Stimulated activated CD4-positive, alpha-beta T cell treated with anti-CD3 and anti-CD28 coated beads, Interleukin-1b, Interleukin-23, amount 100 ng/mL, for 24 hours (primary cell): ENCODE data around the gene TMEM179.

Experiments used
- DNase-seq, 4 experiments: peaks; one replicate each; pipeline ENCODE4 v3.0.0-alpha.2; 2020; ENCODE audit warnings: low read depth in 4 of 4, low spot score in 1 of 4

TMEM179 gene

DNA sequence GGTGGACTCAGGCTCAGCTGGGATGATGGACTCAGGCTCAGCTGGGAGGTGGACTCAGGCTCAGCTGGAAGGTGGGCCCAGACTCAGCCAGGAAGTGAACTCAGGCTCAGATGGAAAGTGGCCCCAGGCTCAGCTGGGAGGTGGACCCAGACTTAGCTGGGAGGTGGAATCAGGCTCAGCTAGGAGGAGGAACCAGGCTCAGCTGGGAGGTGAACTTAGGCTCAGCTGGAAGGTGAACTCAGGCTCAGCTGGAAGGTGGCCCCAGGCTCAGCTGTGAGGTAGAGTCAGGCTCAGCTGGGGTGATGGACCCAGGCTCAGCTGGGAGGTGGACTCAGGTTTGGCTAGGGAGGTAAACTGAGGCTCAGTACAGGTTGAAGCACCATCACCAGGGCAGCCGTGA is 46.8 kb downstream of the TMEM179 start:
- no peak for DNase-seq

GRCh38 chr14:104557086-104557485 is 47.5 kb downstream of the TMEM179 start:
- no peak for DNase-seq

GRCh38 chr14:104556256-104557021 is 48.1 kb downstream of the TMEM179 start:
- DNase-seq: no peak

- DNase-seq: no peak
These were observed 48.9 kb downstream of the TMEM179 start for GRCh38 chr14:104555430-104556255.

DNA sequence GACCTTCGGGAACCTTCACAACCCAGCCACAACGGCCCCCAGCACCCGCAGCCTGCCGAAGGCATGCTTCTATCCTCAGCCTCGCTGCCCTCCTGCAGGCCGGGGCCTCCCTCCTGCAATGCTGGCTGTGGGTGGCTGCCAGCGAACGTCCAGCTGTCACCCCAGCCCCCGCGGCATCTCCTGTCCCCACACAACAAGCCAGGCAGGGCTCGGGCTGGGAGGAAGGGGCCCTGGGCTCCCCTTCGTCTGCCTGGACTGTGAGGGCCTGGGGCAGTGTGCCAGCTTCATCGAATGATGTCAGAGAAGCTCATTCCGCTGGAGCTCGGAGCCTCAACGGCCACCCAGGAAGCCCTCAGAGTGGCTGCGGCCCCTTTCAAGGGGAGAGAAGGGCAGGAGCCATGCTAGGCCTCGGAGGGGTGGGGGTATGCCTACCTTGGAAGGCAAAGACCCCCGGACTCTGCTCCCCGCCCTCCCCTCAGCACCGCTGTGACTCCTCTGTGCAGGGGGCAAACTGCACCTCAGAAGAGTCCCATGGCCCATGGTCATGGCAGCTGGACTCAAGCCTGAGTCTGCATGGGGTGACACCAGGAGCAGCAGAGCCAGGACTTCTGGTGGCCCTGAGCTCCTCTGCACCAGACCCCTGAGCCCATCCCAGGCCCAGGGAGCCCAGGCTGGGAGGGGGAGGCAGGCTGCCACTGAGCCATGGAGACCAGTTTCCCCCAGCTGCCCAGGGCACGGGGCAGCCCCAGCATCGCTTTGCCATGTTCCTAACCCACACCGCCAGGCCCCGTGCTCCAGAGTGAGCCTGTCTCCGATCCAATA is 49.8 kb downstream of the TMEM179 start:
- no peak for DNase-seq

GRCh38 chr14:104554088-104554607 is 50.4 kb downstream of the TMEM179 start:
- DNase-seq: no peak

GRCh38 chr14:104553166-104554087 is 51.1 kb downstream of the TMEM179 start:
- DNase-seq: no peak

GRCh38 chr14:104552738-104553125 is 51.8 kb downstream of the TMEM179 start:
- no peak for DNase-seq

DNA sequence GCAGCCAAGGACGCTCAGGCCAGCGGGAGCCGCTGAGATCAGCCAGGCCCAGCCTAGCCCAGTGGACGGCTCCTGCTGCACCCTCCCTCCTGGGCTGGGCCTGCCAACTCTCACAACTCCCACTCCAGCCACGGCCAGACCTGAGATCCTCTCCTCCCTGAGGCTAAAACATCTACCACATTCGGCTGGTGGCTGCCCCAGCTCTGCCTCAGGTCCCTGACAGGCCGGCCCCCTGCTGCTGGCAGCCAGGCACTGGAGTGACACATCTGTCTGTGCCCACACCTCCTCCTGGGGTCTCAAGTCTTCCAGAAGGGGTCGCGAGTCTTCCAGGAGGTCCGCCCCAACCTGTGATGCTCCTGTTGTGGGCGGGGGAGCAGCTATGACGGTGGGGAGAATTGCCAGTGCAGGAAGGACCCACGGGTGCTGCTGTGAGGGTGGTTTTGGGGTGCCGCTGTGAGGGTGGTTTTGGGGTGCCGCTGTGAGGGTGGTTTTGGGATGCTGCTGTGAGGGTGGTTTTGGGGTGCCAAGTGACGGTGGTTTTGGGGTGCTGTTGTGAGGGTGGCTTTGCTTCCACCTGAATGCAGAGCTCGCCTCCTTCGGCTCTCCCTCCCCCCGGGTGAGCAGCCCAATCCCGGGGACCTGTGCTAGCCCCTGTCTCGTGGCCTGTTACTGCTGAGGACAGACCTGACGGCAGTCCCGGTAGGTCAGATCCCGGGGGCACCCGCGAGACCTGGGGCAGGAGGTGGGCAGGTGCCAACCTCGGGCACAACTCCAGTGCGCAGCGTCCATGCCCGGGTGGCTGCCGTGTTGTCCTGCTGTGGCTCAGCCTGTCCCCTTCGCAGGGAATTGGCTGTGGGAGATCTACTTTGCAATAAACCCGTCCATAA is 52.5 kb downstream of the TMEM179 start:
- DNase-seq: no peak

DNA sequence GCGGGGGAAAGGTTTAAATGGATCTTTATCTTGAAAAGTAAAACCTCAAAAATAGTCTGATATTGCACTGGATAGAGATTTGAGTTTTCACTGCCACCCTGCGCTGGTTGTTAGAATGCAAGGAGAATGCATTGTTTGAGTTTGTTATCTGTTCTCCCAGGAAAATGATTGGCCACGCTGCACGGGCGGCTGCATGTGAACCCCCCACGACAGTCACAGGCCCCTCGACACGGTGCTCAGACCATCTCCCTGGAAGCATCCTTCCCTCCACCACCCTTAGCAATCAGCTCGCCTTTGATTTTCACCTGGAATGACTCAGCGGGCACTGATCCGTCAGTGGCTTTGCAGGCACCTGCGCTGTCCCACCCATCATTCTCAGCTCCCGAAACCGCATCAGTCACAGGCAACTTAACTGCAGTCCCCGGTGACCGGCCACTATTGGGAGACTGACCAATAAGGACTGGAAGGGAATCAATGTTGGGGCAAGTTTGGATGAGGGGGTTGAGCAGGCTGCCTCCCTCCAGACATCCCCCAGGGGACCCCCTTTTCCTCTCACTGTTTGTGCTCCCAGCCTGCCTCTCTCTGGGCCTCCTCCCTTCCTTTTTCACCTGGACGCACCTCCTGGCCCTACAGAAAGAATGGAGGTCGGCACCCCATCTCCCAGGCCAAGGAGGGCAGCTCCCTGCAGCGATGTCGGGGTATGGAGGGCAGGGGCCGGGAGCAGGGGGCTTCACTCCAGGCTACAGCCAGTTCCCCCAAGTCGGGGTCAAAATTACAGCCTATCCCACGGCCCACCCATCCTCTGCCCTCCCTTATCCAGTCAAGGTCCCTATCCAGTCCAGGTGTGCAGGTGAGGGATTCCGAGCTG is 53.5 kb downstream of the TMEM179 start:
- DNase-seq: no peak

DNA sequence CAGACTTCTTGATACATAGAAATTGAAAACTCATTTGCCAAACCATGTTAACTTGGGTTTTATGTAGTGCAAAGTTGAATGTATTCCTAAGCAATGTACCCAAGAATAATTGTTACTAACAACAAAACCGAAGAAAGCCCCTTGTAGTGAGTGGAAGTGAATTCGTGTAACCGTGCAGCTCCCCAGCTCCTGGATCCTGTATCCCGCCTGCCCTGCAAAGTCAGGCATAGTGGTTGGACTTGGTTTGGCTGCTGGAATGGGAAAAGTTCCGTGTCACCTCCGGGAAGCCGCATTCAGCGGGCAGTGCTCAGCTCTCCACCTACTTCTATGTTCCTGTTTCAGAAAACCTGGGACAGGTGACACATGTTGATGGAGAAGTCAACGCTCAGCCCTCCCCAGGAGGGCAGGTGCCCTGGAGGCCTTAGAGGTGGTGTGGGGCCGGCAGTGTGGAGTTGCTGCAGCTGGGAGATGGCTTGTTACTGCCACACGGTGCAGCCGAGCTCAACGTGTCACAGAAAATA is 54.2 kb downstream of the TMEM179 start:
- DNase-seq: no peak

- no peak for DNase-seq
These were observed 54.8 kb downstream of the TMEM179 start for GRCh38 chr14:104549536-104550339.

DNA sequence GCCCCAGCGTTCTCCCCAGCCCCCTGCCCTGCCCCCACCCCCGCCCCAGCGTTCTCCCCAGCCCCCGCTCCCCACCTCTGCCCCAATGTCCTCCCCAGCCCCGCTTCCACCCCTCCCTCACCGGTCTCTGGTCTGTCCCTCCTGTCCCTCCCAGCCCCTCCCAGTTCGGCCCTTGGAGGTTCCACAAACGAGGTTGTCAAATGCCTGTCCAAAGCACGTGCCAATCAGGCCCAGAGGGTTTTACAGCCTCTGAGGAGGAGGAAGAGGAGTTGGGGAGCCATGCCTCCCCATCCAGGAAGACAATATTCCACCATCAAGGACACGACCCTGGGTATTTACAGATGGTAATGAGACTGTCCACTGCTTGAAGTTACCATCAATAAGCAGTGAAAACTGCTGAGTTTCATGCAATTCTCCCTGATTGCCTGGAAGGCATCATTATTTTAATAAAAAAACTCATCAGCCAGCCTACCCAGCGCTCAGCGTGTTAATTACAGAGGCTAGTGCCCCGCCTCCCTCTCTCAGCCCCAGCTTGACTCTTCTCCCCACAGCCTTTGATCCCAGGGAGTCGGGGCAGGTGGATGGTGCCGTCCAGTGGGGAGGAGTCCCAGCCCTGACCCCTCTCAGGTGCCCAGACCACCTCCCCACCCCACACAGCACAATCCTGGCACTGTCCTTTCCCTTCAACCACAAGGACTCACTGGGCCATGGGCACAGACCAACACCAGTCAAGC is 55.6 kb downstream of the TMEM179 start:
- no peak for DNase-seq

DNA sequence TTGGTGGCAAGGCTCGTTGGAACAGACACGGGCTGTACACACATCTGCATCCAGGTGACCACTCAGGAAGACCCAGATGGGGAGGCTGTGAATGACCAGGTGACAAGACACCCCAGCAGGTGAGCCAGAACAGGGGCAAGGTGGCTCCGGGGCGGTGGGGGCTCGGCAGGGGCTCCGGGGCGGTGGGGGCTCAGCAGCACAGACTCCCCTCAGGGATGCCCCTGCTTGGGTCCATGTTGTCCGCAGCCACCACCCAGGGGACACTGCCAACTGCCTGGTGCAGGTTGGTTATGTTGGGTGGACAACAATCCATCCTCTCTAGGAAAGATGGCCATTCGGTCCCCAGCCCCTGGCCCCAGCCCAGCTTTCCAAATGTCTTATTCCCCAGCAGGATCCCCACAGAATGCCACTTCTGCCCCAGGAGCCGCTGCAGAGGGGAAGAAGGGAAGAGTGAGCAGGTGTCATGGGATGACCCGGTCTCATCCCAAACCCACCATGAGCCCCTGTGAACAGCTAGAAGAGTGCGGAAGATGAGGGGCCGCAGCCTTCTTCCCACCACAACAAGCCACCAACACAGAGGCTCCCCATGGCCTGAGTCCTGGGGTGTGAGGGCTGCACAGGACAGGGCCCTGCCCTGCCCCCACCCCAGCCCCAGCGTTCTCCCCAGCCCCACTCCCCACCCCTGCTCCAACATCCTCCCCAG is 56.4 kb downstream of the TMEM179 start:
- no peak for DNase-seq

DNA sequence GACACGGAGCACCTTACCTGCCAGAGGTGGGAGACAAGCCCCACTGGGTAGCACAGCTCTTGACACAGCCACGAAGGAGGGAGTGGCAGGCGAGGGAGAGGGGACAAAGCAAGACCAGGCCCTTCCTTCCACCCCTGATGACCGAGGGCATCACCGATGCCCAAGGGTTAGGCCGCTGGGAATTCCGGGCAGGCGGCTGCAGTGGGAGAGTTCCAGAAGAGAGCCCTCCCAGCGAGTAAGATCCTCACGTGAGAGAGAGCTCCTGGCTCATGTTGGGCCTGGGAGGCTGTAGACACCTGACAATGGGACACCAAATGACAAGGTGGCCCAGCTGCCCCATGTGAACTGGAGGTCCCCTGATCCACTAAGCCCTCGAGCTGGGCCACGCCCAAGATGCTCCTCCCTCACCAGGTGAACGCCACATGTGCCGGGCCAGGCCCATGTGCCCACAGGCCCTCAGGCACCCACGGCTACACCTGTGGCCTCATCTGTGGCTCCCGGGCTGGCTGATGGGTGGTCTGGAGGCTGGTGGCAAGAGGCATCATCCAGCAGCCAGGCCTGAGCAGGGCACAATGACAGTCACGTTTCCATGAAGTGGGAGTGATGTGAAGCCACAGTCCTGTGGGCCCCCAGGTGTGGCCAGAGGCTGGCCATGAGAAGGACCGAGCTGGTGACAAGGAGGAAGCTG is 57.1 kb downstream of the TMEM179 start:
- DNase-seq: no peak
